ENCODE results near the gene PKD1L1. TPM values are rescaled to one million over a fixed set of nuclear protein-coding genes. Genes with fewer than 3 reads are reported as not detected.
A peak's percentile ranks its signal among the peaks of the same experiment; 100 is the strongest.
"Not testable (repeated sequence)": the region's sequence is repeated elsewhere in the genome, so short reads cannot be mapped to it uniquely, and the experiment has no call there.

Gene PKD1L1
- total RNA-seq, 6 donors from 2014 or later, result 0.46 to 4.8 (median 0.75) TPM

DNA sequence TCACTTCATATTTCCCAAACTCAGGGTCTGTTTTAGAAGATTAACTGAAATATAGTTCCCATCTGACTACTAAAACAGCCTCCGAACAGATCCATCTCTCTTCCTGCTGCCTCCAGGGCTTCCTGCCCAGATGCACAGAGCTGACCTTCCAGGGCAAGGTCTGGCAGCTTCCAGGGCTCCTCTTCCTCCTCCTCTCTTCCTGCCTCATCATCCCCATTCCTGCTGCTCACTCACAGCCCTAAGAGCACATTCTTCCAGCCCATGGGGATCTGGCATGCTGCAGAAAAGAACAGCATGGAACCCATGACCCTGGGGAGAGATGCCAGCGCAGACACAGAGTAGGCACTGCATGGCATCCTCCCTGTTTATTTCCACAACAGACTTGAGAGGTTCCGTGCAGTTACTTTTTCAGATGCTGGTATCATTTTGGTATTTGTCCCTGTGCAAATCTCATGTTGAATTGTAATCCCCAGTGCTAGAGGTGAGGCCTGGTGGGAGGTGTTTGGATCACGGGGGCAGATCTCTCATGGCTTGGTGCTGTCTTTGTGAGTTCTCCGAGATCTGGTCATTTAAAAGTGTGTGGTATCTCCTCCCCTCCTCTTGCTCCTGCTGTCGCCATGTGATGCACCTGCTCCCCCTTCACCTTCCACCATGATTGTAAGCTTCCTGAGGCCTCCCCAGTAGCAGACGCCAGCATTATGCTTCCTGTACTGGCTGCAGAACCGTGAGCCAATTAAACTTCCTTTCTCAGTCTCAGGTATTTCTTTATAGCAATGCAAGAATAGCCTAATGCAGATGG, 4.4 kb downstream of the PKD1L1 start:
- Histone ChIP-seq H3K27ac (no peak overlapping the region), H3K36me3 (no peaks in the 10 kb centered on the region), H3K4me1 (peaks cover 24 to 34% (median 33%) of the 10 kb centered on the region in 4 donors), H3K4me3 (no peak overlapping the region), H3K9me3 (no peaks in the 10 kb centered on the region), H3K27me3 (no peaks in the 10 kb centered on the region)
- WGBS, 2 donors, result 87 to 88% methylated on average over 8 of the region's 8 CpGs
- DNase-seq (no peak), ATAC-seq (ENCODE audit: low FRiP score in 2 of 2) (no peak)
- TF ChIP-seq POLR2A (IDR thresholded peaks at IDR 0.05) (no peak), EP300 (IDR thresholded peaks at IDR 0.05) (no peak), POLR2AphosphoS5 (IDR thresholded peaks at IDR 0.05) (no peak), CTCF (IDR thresholded peaks at IDR 0.05) (no peak)

DNA sequence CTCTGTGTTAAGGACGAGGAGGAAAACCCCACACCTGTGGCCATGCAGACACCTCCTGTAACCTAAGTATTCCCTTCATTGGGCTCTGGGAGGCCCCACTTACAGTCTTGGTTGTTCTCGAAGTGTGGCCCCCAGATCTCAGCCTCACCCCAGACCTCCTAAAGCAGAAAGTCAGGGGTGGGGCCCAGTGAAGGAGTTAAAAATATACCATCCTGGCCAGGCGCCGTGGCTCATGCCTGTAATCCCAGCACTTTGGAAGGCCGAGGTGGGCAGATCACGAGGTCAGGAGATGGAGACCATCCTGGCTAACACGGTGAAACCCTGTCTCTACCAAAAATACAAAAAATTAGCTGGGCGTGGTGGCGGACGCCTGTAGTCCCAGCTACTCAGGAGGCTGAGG, 5.6 kb downstream of the PKD1L1 start:
- WGBS, 2 donors, result 92 to 96% methylated on average over 10 of the region's 10 CpGs
- Histone ChIP-seq H3K27ac (peak overlapping the region in 1 of 4 donors; percentile 85), H3K4me1 (peaks cover 24 to 34% (median 29%) of the 10 kb centered on the region in 4 donors)
- H3K4me3 ChIP-seq; DNase-seq; H3K9me3 ChIP-seq; H3K36me3 ChIP-seq; ATAC-seq (ENCODE audit: low FRiP score in 2 of 2); H3K27me3 ChIP-seq: not testable (repeated sequence)

DNA sequence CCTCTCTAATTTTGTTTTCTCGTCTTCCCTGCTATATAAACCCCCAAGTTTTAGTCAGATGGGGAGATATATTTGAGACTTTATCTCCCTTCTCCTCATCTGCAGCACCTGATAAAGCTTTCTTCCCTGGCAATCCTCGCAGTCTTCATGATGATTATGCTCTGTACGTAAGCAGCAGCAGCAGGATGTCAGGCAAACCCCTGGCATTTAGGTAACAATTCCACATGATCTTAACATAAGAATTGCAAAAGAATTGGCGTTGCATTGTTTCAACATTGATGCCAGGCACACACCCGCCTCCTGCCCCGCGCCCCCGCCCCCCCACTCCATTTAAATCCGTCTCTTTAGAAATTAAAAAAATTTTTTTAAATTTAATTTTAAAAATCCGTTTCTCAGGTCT, 6.1 kb downstream of the PKD1L1 start:
- TF ChIP-seq POLR2AphosphoS5 (IDR thresholded peaks at IDR 0.05), result no peak
- TF ChIP-seq EP300 (IDR thresholded peaks at IDR 0.05), result peak in 1 of 4 donors; percentile 51
- ATAC-seq (ENCODE audit: low FRiP score in 2 of 2), result no peak
- no peak for DNase-seq
- Histone ChIP-seq H3K27me3 (no peaks in the 10 kb centered on the region), H3K4me1 (peaks cover 24 to 34% (median 29%) of the 10 kb centered on the region in 4 donors), H3K9me3 (no peaks in the 10 kb centered on the region), H3K36me3 (no peaks in the 10 kb centered on the region), H3K27ac (peak overlapping the region; percentile 21 to 91 (median 58)), H3K4me3 (no peak overlapping the region)
- WGBS, 2 donors, result 69 to 84% methylated on average over 10 of the region's 10 CpGs

DNA sequence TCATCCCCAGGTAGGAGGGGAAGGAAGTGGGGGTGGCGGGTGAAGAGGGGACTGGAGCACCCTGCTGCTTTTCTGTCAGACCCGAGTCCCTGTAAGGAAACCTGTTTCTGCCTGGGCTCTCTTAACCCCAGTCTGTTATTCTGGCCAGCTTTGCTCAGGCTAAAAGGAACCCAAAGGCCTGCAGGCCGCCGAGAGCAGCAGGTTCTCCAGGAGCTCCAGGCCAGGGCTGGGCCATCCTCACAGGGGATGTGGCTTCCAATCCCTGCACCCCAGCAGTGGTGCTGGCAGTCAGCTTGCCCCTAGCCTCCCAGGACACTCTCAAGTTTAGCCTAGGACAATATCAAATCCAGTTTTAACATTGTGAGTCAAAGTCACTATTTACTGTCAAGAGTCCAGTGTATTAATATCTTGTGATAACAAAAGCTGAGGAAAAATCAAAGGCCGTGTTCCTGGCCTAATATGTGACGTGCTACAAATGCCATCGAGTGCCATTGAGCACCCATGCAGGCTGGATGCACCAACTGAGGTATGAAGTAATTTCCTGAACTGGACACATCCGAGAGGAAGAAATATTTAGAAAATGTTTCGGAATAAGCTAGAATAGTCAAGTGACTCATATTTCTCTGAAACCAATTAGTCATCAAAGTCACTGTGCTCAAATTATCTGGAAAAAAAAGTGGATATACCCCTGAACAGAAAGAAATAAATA, 7.0 kb downstream of the PKD1L1 start:
- 44 to 49% methylated on average over 9 of the region's 9 CpGs for WGBS, 2 donors
- H3K4me3 ChIP-seq, result no peak overlapping the region
- no peaks in the 10 kb centered on the region for H3K9me3 ChIP-seq
- TF ChIP-seq POLR2A (IDR thresholded peaks at IDR 0.05), result peak in 1 of 4 donors; percentile 19
- peak; percentile 22 to 85 (median 68) for TF ChIP-seq EP300 (IDR thresholded peaks at IDR 0.05)
- TF ChIP-seq POLR2AphosphoS5 (IDR thresholded peaks at IDR 0.05), result peak; percentile 62 to 93
- no peak for TF ChIP-seq CTCF (IDR thresholded peaks at IDR 0.05)
- H3K27ac ChIP-seq, result peak overlapping the region; percentile 73 to 91 (median 84)
- no peaks in the 10 kb centered on the region for H3K27me3 ChIP-seq
- H3K36me3 ChIP-seq, result no peaks in the 10 kb centered on the region
- ATAC-seq (ENCODE audit: low FRiP score in 2 of 2) (peak; percentile 39 to 40), DNase-seq (peak in 1 of 2 donors; percentile 64)
- H3K4me1 ChIP-seq, result peaks cover 24 to 34% (median 29%) of the 10 kb centered on the region in 4 donors

- ATAC-seq (ENCODE audit: low FRiP score in 2 of 2), result peak in 1 of 2 donors; percentile 64
- no peaks in the 10 kb centered on the region for H3K36me3 ChIP-seq
- H3K27ac ChIP-seq, result peak overlapping the region; percentile 73 to 91 (median 84)
- DNase-seq, result peak in 1 of 2 donors; percentile 32
- H3K4me1 ChIP-seq, result peaks cover 24 to 34% (median 28%) of the 10 kb centered on the region in 4 donors
- no peaks in the 10 kb centered on the region for H3K9me3 ChIP-seq
- peak in 2 of 4 donors; percentile 62 to 64 for TF ChIP-seq EP300 (IDR thresholded peaks at IDR 0.05)
- TF ChIP-seq CTCF (IDR thresholded peaks at IDR 0.05), result no peak
- TF ChIP-seq POLR2A (IDR thresholded peaks at IDR 0.05), result peak in 1 of 4 donors; percentile 13
- TF ChIP-seq POLR2AphosphoS5 (IDR thresholded peaks at IDR 0.05), result peak; percentile 9 to 76
- no peak overlapping the region for H3K4me3 ChIP-seq
- WGBS, 2 donors, result 71 to 82% methylated on average over 9 to 14 of the region's 14 CpGs
- H3K27me3 ChIP-seq, result no peaks in the 10 kb centered on the region
These were observed 7.9 kb downstream of the PKD1L1 start for GRCh38 chr7:47940088-47941013.
